DMS153 (cell line): ENCODE results near the gene ERFE.
"Not testable (repeated sequence)": the region's sequence is repeated elsewhere in the genome, so short reads cannot be mapped to it uniquely, and the experiment has no call there.

Experiments used
- DNase-seq: peaks from one replicate; lab custom pipeline; 2025; lab: John Stamatoyannopoulos, UW

The ERFE gene

DNA sequence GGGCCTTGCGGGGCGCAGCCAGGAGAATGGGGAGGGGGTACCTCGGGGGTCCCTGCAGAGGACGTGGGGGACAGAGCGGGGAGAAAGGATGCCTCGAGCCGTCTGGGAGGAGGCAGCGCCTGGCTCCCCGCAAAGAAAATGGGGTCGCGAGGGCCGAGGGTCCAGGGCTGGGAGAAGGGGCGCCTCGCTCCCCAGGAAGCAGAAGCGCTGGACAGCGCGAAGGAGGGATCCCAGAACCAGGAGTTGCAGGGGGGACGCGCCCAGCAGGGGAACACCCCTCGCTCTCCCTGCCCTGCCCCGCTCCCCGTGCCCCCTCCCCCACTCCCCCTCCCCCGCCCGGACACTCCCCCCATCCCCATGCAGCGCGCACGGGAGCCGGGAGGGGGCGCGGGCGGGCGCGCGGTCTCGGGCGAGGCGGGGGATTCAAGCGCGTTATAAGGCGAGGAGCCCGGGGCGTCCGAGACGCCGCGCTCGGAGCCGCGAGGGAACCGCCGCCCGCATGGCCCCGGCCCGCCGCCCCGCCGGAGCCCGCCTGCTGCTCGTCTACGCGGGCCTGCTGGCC is at the start of gene ERFE:
Gene ERFE (plus strand): TSS at position 462 of the 562 bp plus-strand sequence. CDS start 38 bp downstream, at position 500.
- DNase-seq: peak; percentile 35

- DNase-seq: no peak
Measured at GRCh38 chr2:238113611-238114010, 45.2 kb upstream of the ERFE start.

DNA sequence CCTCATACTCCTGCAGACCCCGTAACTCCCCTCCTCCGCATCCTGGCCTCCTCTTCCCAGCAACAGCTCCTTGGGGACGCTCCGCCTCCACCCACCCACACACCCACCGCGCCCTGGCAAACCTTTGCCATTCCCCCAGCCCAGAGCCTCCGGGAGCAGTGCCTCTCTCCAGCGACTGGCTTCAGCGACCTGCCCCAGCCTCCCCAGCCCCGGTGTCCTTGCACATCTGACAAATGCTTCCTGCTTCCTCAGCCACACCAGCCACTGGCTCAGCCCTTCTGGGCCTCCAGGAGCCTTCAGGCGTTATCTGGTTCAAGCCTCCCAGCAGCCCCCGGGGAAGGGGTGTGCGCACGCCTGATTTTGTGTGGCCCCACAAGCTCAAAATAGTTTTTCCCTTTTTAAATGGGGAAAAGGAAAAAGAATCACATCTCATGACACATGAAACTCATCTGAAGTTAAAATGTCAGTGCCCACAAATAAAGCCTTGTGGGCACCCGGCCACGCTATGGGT is 44.4 kb upstream of the ERFE start:
- DNase-seq: no peak

DNA sequence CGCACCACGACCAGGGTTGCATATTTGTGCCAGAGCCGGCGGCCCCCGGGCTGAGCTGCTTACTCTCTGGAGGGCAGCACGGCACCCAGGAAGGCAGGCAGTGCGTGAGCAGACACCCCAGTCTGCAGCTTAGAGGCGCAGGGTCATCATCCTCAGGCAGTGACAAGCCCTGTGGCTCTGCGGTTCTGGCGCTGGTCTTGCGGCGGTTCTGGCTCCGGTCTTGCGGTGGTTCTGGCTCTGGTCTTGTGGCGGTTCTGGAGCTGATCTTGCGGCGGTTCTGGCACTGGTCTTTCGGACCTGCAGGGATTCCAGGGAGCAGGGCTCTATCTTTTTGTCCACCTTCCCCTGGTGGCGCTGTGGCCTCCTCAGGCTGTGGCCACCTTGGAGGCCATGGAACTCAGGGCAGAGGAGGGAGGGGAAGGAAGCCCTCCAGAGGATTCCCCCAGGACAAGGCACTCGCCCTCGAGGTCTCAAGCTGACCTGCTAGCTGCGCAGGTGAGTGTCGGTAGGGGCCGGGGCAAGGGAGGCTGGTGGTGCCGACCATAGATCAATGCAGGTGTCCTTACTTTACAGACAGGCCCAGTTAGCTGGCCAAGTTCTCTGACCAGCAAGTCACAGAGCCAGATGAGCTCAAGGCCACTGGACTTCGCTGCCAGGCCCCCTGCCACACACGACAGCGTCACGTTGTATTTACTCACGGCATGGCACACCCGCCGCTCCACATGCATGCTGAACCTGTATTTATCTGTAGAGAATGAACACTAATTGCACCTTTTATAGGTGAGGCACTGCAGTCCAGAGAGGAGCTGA is 43.7 kb upstream of the ERFE start:
- no peak for DNase-seq

DNA sequence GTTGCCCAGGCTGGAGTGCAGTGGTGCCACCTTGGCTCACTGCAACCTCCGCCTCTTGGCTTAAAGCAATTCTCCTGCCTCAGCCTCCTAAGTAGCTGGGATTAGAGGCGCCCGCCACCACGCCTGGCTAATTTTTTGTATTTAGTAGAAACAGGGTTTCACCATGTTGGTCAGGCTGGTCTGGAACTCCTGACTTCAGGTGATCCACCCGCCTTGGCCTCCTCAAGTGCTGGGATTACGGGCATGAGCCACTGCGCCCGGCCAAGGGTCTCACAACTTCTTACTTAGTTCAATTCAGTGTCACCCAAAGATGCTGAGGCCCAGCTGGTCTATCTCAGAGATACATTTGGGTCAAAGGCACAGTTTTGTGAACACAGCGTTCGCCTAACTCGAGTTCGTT is 43.1 kb upstream of the ERFE start:
- not testable (repeated sequence) for DNase-seq

DNA sequence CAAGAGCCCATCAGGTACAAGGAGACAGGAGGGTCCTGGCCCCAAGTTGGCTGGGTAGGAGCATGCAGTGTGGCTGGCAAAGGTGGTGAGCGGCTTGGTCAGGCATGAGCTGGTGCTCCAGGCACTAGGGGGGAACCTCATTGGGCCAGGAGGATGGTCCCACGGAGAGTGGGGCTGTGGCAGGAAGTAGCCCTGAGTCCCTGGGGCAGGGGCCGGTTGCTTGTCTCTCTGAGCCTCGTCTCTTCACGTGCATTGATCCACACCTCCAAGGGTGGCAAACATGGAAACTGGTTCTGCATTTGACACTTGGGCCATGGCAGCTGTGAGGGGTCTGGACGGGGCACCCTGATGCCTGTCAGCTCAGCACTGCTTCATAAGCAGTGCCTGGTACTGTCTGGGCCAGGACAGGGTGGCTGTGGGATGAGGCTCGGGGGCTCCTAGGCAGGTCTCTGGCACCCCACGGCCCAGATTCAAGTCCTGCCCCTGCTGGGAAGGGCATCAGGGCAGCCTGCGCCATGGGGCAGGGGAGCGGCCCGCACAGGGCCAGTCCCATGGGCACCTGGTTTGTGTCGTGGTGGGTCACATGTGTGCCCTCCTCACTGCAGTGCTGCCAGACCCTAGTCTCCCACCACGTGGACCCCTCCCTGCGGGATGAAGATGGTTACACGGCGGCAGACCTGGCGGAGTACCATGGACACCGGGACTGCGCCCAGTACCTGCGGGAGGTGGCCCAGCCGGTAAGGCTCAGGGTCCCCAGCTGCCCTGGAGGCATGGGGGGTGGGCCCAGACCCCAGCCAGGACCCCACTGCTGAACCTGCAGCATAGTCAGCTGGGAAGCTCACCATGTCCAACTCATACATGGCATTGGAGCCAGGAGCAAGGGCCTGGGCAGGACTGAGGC is 42.2 kb upstream of the ERFE start:
- DNase-seq: no peak

- DNase-seq: no peak
Measured at GRCh38 chr2:238117199-238118154, 41.3 kb upstream of the ERFE start.

GRCh38 chr2:238119756-238120462 is 38.9 kb upstream of the ERFE start:
- no peak for DNase-seq

DNA sequence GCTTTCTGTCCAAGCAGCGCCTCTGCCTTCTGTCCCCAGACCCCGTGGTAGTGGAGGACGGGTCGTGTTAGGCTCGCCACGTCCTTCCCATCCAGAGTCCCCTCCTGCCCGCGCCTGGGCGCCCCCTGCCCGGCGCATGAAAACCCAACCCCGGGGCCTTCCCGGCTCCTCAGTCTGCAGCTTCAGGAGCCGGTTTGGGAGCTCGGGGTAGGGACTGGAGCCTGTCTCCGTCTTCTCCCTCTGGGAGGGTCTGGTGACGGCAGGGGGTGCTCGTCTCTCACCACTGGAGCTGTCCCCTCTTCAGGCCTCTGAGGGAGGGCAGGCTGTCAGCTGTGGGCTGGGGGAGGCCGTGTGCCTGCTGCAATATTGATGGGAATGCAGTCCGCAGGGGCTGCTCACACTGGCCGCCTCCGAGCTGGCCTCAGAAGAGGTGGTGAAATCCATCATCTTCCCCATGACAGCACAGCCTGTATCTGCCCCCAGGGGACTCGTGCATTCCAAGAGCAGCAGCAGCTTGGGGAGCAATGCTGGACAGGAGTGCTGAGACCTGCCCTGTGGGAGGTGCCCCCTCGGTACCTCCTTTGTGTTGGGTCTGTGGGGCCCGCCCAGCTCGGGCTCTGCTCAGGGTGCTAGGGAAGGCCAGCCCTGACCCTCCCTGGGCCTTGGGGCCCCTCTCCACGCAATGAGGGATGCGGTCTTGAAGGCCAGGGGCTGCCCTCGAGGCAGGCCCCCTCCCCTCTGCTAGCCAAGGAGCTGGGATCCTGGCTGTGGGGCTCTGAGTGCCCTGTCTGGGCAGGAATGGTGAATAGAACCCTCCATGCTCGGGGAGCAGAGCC is 38.1 kb upstream of the ERFE start:
- no peak for DNase-seq

DNA sequence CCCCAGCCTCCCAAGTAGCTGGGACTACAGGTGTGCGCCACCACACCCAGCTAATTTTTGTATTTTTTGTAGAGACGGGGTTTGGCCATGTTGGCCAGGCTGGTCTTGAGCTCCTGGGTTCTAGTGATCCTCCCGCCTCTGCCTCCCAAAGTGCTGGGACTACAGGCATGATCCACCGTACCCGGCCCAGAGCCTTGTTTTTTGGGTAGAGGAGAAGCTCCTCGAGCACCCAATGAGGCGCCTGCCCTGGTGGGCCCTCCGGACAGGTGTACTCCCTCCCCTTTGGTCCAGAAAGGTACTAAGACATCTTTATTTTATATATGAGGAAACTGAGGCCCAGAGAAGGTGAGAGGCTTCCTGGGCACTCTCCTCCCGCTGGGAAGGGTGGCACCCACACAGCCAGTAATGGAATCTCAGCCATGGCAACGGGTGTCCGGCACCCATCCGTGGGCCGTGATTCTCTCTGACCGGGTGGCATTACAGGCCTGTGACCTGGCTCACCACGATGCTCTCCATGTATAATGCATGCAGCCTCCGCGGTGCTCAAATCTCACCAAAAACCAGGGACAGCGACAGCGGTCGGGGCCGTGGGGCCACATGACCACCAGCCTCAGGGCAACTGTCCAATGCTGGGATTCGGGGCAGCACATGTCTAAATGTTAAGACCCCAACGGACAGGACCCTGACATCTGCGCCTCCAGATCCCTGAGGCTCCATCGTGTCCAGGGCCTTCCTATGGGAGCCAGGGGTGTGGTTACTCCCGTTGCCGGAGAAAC is 37.1 kb upstream of the ERFE start:
- DNase-seq: no peak

DNA sequence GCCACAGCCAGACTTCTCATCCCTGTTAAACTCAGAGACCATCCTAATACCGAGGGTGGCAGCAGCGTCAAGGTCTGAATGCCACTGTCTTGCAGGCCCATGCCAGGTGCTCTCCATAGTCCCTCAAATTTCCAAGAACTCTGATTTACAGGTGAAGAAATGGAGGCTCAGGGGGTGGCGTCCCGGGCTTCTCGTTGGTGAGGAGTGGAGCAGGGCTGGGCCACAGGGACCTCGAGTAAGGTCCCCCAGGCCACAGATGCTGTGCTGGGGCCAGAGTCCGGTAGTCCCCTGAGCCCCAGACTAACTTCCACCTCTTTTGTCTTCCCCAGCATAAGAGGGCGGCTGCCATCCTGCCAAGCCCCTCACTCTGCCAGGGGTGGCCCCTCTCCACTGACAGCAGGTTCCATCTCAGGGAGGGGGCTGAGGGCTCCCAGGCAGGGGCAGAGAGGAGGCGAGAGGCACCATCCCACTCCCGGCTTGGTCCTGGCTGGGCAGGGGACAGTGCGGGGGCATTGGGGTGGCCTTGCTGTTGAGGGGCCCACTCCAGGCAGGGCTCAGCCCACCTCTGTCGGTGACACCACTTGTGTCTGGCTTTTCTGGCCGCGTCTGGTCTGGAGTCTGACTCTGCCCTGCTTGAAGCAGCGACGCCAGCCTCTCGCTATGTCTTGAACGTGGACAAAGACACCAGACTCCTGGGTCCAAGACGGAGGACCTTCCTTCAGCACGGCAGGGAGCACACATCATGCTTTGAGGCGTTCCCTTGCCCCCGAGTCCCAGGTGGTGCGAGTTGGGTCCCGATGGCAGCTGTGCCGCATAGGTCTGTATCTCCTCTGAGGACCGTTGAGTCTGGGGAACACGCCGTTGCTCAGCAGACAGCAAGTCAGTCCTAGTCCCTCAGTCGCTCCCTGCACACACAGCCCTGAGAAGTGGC is 36.2 kb upstream of the ERFE start:
- no peak for DNase-seq

GRCh38 chr2:238123218-238123971 is 35.4 kb upstream of the ERFE start:
- no peak for DNase-seq

GRCh38 chr2:238123991-238124470 is 34.7 kb upstream of the ERFE start:
- no peak for DNase-seq

DNA sequence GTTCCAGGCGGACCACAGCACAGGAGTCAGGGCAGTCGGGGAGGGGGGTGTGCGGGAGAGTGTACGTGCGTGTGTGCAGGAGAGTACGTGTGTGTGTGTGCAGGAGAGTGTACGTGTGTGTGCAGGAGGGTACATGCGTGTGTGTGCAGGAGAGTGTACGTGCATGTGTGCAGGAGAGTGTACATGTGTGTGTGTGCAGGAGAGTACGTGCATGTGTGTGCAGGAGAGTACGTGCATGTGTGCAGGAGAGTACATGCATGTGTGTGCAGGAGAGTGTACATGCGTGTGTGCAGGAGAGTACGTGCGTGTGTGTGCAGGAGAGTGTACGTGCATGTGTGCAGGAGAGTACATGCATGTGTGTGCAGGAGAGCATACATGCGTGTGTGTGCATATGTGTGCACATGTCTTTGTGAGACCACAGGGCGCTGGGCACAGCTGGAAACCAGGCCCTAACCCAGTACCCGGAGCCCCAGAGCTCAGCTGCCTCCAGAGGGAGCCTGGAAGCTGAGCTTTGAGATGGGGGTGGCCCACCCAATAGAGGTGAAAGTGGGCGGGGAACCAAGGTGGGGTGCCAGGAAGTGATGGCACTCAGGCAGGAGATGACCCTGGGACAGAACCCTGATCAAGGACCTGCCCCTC is 34.2 kb upstream of the ERFE start:
- DNase-seq: no peak

DNA sequence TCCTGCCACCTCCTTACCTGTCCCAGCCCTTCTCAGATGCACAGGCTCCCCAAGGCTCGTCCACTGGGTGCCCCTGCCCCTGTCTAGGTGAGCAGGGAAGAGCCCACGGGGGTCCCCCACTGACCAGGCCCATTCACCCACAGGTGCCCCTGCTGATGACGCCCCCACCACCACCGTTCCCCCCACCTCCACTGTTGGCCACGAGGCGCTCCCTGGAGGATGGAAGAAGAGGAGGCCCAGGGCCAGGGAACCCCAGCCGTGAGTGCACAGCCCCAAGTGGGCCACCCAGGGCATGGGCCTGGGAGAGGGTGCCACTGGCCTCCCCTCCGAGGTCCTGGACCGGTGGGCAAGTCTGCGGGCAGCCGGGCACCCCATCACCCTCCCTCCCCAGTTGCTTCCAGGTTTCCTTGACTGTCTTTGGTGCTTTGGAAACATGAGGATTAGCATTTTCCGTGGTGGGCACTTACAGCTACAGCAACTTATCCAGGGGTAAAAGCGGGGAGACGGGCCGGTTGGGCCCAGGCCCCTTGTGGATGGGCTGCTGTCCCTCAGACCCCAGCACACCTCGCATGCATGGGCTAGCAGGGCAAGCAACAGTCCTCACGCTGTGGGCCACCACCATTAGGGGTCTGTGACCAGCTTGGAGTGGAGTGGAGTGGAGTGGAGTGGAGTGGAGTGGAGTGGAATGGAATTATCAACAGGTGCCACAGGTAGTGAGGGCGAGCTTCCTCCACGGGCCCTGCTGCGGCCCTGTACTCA is 33.5 kb upstream of the ERFE start:
- DNase-seq: no peak

DNA sequence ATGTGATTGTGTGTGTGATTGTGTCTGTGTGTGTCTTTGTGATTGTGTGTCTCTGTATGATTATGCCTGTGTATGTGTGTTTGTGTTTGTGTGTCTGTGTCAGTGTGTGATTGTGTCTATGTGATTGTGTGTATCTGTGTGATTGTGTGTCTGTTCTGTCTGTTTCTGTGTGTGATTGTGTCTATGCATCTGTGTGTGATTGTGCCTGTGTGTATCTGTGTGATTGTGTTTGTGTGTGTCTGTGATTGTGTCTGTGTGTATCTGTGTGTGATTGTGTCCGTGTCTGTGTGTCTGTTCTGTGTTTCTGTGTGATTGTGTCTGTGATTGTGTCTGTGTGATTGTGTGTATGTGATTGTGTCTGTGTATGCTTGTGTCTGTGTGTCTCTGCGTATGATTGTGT is 32.4 kb upstream of the ERFE start:
- no peak for DNase-seq
